Measurements from ENCODE around the gene AKT1.
"Not testable (repeated sequence)": the region's sequence is repeated elsewhere in the genome, so short reads cannot be mapped to it uniquely, and the experiment has no call there.

Gene AKT1

DNA sequence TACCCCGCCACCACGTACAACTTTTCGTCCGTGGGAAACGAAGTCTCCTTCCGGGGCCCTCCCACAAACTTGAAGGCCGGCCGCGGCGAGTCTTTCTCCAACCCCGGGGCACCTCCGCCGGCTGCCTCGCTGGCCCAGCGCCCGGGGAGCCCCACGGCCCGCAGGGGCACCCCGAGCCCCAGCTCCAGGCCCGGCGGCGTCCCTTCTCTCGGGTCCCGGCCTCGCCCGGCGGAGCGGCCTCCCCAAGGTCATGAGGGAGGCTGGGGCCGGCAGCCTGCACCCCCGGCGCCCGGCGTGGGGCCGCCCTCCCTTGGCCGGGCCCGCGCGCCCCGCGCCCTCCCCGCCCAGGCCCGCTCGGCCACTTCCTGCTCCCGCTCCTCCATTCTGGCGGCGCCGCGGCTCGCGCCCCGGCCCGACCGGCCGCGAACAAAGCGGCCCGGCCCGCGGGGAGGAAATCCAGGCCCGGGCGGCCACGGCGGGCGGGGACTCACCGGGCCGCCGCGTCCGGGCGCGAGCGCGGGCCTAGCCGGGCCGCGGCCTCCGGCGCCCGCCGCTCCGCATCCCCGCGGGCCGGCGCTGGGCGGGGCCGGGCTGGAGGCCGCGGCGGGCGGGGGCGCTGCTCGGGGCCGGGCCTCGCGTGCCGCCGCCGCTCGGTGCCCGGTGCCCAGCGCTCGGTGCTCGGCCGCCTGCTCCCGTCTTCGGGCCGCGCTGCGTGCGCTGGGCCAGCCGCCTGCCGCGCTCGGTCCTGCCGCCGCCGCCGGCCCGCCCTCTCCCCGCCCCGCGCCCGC lies at the start of gene AKT1:
TSS of gene AKT1 (minus strand) at position 756 of the 788 bp plus-strand sequence. CDS start 3,105 bp downstream, outside the sequence.
- no peak for DNase-seq

DNA sequence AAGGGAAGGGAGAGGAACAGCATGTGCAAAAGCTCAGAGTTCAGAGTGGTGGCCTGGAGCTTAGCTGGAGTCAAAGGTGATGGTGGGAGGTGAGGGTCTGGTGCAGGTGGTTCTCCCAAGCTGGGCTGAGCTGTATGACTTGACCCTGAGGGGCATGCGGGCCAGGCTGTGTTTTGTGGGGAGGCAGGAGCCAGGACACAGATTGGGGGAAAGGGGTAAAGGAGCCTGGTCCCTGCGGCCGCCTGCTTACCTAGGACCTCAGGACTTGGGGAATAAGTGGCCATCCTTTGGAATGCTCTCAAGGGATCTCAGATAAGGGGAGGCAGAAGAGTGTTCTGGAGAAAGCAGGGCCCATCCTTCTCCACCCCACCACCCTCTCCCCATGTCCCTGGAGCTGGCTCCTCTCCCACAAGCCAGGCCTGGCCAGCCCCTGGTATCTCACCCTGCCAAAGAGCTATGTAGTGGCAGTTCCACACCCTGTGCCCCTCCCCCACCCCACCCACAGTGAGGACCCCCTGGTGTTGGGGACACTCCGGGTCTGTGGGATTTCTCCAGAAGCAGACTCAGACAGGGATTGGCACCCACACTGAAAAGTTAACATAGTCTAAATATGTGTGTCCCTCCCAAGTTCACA lies 49.6 kb upstream of the AKT1 start:
- DNase-seq = no peak

DNA sequence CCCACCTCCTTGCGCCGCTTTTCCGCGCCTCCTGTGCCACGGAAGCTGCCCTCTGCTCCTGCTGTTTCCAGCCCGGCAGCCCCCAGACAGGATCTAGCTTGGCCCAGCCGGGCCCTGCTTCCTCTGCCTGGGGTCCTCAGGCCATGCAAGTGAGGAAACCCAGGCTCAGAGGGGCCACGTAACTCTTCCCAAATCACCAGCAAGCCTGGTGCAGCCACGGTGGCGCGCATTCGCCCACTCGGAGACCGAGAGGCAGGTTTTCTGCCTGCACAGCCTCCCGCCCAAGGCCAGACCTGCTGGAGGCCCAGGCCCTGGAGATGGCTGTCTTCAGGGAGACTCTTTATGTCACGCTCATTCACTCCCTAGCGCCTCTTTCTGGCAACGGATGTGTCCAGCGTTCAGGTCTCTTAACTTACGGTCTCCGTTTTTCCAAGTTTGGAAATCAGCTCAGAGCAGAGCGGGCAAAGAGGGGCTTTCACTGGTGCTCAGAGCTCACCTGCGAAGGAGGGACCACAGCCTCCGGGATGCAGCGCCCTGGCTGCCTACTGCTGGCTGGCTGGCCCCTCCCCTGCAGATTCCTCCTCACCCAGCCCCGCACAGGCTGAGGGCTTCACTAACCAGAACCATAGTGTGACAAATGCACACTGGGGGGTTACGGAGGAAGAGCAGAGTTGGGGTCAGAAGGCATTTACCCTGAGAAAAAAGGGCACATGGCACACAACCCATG lies 48.9 kb upstream of the AKT1 start:
- DNase-seq = no peak

DNA sequence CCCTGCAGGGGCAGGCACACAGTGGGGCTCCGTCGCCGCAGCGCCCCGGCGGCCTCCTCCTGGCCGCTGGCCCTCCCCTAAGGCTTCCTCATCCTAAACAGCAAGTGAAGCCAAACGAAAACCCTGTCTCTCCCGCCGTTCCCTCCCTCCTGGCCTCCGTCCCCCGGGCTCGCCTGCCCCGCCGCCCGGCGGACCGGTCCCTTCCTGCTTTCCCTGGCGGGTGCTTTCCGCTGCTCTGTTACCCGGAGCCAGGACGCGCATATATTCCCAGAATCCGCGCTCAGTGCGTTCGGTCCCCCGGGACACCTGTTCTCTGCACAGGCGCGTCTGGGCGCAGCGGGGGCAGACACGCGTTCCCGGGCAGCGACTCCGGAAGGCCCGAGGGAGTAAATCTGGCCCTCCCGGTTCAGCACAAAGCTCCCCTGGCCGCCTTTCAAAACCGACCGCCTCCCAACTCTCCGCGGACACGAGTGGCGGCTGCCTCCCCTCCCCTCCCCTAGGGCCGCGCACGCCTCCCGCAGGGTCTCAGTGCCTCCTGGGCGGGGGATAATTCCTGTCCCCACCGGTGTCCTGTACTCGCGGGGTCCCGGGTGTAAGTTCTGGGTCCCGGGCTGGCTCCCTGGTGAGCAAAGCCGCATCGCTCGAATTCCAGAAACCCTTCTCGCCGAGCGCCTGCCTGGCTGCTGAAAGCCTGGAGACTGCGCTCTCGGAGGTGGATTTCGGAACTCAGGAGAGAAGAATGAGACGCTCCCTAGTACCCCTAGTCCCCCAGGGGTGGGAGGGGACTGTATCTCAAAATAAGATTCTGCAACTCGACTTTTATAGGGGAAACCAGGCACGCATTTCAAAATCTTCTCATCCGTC lies 48.1 kb upstream of the AKT1 start:
- no peak for DNase-seq

DNA sequence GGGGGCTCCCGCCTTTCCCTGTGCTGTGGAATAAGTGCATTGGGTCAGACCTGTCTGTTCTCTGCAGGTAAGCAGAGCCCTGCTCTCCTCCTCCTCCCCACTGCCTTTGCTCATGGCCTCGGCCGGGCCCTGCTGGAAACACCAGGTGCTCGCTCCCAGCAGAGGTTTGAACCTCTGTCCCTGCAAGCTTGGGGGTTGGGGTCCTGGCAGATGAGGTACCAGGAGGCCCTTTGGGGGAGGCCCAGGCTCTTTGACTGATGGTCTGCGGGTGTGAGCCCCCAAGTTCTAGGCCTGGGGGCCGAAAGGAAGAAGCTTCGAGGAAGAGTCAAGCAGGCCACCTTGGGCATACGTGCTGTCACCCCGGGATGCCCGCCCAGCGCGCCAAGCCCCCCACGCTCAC lies 47.5 kb upstream of the AKT1 start:
- no peak for DNase-seq

DNA sequence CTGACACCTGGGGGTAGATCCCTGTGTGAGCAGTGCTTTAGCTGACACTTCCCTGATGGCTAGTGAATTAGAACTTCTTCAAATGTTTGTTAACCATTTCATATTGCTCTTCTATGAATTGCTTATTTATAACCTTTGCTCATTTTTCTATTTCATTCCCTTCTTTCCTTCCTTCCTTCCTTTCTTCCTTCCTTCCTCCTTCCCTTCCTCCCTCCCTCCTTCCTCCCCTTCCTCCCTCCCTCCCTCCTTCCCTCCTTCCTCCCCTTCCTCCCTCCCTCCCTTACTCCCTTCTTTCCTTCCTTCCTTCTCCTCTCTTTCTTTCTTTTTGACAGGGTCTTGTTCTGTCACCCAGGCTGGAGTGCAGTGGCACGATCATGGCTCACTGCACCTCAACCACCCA lies 46.2 kb upstream of the AKT1 start:
- DNase-seq = no peak

DNA sequence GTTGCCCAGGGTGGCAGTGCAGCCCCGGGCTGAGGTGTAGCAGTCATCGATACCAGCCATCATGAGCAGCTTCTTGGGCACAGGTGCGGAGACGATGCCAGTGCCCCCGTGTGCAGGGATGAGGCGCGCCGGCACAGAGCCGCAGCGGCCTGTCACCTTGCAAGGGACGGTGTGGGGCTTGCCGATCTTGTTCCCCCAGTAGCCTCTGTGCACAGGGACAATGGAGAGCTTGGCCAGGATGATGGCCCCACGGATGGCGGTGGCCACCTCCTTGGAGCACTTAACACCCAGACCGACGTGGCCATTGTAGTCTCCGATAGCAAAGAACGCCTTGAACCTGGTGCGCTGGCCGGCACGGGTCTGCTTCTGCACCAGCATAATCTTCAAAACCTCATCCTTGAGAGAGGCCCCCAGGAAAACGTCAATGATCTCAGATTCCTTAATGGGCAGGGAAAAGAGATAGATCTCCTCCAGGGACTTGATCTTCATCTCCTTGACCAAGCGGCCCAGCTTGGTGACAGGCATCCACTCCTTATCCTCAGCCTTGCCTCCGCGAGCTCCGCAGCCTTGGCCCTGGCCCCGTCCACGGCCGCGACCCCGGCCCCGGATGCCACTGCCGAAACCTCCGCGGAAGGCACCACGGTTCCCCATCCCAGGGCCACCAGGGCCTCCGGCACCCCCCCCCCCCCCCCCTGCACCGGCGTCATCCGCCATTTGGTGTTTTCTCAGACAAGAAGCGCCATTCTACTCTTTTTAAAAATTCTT lies 40.8 kb upstream of the AKT1 start:
- not testable (repeated sequence) for DNase-seq

DNA sequence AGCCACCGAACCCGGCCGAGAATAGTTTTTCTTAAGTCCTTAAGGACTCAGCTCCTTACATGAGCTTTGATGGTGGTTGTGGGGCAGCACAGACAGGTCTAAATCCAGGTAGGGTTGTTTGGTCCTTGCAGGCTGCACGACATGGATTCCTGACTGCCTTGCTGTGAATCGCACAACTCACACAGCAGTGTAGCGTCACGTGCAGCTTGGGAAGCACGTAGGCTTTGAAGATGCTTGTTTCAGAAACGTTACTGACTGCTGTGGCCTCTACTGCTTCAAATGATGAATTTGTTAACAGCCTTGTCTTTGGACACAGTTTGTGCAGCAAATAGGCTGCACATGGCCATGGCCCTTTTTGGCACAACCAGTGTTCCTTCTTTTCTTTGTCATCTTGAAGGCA lies 35.2 kb upstream of the AKT1 start:
- no peak for DNase-seq

DNA sequence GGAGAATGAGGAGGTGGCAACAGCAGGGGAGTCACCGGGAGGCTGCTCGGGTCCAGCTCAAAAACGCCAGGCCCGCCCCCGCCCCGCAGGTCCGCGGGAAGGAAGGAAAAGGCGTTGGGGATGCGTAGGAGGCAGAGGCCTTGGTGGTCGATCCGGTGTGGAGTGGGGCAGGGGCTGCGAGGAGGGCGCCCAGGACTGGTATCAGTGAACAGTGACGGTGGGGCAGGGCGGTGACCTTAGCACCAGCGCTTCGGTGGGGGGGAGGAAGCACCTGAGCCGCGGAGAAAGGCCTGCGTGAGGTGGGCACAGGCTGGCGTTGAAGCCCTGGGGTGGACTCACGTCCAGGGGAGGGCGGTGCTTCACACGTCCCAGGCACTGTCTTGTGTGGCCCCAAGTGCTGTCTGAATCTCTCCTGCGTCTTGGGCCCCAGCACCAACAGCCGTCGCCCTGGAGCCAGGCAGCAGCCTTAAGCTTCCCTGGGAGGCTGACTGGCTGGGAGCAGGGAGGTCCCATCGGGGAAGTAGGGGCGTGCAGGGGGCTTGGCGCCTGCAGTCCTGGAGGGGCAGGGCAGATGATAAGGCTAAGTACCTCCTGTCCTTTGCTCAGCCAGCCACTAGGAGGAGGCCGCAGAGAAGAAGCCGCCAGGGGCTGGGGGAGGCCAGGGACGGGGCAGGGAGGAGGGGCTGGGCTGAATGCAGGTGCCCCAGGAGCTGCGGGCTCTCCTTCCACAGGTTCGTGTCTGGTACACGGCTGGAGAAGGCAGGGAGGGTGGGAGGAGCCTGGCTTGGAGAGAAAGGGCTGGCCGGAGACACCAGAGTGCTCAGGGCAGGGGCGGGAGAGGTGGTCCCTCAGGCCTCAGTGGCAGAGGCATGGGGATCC lies 31.9 kb upstream of the AKT1 start:
- DNase-seq = peak; percentile 26 to 54

DNA sequence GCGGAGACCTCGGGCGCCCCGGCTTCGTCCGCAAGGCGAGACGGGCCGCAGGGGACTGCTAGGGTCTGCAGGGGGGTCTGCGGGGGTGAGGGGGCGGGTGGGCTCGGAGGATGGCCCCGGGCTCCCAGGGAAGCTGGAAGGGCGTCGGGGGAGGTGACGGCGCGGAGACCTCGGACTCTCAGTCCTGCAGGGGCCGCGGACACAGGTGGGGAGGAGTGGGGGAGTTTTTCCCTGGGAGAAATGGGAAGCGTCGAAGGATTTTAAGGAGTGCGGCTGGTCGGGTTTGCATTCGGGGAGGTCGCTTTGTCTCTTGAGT lies 31.3 kb upstream of the AKT1 start:
- no peak for DNase-seq

DNA sequence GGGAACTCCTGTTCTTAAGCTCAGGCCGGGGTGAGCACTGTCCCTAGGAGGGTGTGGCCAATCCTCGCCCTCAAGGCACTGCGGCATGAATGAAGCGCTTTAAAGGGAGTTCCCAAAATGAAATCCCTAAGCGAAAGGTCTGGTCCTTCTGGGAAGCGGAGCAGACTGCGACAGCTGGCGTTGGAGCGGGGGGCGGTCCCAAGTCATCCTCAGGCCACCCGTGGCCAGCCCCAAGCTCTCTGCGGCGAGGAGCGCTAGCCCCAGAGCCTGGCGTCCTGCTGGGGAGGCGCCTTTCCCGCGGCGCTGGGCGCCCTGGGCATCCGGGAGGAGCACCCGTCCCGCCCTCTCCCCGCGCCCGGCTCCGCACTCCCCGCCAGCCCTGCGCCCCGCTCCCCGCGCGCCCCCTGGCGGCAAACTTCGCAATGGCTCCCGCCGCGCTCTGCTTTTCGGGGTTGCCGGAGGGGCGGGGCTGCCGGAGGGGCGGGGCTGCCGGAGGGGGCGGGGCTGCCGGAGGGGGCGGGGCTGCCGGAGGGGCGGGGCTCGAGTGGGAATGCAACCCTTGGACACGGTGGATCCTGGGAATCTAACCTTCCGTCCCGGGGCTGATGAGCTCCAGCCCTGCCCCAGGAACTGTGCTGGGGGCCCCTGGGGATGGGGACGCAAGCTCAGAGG lies 30.8 kb upstream of the AKT1 start:
- DNase-seq = peak; percentile 57 to 69

DNA sequence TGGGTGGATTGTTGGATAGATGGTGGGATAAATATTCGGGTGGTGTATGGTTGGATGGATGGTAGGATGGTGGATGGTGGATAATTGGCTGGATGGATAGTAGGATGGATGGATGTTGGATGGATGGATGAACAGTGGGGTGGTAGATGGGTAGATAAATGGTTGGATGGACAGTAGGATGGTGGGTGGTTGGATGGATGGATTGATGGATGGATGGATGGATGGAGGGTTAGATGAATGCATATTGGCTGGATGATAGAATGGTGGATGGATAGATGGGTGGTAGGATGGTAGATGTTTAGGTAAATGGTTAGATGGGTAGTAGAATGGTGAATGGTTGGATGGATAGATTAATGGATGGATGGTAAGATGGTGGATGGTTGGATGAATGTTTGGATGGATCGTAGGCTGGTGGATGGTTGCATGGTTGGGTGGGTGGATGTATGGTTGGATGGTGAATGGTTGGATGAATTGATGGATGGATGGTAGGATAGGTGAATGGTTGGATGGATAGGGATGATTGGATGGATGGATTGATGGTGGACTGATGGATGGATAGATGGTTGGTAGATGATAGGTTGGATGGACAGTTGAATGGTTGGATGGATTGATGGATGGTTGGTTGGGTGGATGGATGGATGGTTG lies 28.9 kb upstream of the AKT1 start:
- DNase-seq = no peak

DNA sequence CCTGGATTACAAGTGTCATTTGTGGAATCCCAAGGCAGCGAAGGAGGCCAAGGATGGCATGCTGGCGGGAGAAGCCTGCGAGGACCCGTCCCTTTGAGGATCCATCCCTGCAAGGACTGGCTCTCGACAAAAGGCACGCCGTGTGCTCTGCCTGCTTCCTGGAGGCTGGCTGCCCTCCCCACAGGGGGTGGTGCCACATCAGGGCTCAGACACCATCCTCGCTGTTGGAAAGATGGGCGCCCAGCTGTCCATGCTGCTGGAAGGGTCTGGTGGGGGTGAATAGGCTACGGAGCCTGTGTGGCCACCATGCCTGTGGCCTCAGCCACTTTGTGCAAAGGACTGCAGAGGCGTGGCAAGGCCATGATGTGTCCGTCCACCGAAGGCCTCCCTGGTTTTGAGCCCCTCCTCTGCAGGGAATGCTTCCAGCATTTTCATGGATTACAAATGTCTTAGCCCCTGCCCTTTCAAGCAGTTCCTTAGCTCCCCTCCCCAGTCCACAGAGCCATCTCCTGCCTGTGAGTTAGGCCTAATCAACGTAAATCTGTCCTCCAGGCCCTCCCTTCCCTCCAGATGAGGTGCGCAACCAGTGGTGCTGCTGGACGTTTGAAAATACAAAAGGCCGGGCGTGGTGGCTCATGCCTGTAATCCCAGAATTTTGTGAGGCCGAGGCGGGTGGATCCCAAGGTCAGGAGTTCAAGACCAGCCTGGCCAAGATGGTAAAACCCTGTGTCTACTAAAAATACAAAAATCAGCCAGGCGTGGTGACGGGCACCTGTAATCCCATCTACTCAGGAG lies 27.5 kb upstream of the AKT1 start:
- no peak for DNase-seq

DNA sequence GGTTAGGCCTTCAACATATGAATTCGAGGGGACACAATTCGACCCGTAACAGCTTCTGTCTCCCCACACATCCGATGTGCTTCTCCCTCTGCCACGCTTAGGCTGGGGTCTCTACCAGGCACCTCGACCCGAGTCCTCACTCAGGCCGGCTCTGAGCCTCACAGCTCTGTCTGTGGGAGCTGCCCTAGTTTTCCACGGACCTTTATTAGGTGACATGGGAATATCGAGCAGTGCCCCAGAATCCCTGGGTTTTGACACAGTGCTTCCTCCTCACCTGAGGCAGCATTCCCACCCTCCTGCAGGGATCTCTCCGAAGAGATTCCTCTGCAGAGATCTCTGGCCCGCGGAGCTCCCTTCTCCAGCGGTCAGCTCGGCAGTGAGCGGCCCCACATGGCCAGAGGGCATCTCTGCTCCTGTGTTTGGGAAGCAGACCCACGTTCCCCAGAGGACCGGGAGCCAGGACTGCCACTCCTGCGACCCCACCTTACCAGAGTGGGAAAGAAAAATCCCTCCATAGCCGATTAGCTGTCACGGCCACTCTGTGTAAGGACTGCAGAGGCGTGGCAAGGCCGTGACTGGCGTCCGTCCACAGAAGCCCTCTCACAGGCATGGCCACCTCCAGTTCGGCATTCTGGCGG lies 26.5 kb upstream of the AKT1 start:
- no peak for DNase-seq

DNA sequence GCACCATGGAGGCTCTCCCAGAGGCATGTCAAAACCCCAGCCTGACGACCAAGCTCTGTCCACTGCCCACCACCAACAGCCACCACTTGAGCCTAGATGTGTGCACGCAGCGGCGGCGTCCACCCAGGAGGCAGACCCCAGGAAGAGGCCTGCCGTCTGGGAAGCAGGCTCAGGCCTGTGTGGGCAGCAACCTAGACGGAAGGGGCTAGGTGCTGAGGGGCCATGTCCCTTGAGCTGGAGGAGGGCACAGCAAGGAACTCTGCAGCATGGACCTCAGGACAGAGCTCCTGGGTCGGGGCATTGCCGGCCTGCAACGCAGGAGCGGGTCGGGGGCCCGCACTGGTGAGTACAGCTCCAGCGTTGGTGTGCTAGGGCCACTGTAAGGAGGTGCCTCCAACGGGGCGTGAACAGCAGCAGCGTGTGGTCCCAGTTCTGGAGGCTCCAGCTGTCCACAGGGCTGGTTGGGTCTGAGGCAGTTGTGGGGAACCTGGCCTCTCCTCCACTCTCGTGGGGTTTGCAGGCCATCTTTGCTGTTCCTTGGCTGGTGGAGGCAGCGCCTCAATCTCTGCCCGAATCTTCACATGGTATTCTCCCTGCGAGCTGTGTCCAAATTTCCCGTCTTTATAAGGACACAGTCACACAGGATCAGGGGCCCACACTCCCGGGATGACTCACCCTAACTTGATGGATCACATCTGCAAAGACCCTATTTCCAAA lies 25.8 kb upstream of the AKT1 start:
- DNase-seq = no peak

DNA sequence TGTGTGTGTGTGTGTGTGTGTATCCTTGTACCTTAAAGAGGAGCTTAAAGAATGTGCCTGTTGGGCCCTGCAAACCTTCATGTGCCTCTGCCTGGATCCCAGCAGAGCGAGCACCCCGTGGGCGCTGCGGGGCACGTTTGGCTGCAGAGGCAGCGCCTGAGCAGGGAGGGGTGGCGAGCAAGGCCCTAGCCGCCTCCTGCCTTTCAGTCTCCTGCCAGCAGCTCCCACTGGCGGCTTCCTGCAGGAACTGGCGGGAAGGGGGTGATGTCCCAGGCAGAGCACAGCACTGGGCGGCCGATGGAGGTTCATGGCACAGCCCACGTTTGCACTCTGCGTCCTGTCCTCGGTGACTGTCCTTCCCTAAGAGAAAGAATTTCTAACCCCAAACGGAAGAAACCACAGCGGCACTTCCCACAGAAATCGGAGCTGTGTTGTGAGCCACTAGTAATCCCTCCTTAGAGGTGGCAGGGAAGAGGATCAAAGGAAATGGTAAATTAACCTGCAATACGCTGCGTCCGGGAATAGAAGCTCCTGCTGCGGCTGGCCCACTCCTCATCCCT lies 25.2 kb upstream of the AKT1 start:
- DNase-seq = no peak

DNA sequence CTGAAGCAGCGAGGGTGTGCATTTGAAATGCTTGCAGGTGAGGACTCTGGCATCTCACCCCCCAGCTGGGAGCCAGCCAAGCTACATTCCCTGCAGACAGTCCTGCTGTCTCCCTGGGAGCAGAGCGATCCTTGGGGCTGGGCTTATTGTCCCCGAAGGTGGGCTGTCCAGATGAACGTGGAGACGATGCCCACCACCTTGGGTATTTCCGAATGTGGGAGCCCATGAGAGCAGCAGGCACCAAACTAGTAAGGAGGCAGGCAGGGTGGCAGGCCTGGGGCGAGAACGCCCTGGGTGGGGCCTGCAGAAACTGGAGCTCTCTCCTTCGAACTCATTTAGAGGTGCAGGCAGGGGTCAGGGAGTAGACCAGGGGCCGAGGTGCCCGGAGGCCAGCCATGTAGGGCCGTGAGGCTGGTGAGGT lies 23.8 kb upstream of the AKT1 start:
- DNase-seq = no peak

DNA sequence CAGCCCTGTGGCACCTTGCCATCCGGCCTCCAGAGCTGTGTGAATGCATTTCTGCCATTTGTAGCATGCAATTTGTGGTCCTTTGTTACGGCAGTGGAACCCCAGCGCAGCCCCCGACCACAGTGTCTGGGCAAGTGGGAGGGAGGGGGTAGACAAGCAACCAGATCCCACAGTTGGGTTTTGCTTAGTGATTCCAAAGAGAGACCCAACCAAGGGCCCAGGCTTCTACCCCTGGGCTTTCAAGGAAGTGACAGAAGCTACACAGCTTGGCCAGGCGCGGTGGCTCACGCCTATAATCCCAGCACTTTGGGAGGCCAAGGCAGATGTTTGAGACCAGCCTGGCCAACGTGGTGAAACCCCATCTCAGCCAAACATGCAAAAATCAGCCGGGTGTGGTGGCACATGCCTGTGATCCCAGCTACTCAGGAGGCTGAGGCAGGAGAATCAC lies 23.2 kb upstream of the AKT1 start:
- no peak for DNase-seq

Measured in AML-193 (cell line).